VCaP (cell line): ENCODE results near the gene PELI2.
A peak's percentile ranks its signal among the peaks of the same experiment; 100 is the strongest.

Experiments
- H3K27ac ChIP-seq: fragments of 450-650 bp; 2 replicates; pipeline ENCODE4 v1.5.1; 2017
- CTCF ChIP-seq: fragments of 450-650 bp; conservative IDR thresholded peaks from 2 replicates; pipeline ENCODE4 v1.5.1; 2017; ENCODE audit warnings: mild to moderate bottlenecking, moderate library complexity

PELI2 gene

GRCh38 chr14:56127156-56127555 is 8.9 kb downstream of the PELI2 start:
- H3K27ac ChIP-seq: no peak overlapping the region
- TF ChIP-seq CTCF: no peak

DNA sequence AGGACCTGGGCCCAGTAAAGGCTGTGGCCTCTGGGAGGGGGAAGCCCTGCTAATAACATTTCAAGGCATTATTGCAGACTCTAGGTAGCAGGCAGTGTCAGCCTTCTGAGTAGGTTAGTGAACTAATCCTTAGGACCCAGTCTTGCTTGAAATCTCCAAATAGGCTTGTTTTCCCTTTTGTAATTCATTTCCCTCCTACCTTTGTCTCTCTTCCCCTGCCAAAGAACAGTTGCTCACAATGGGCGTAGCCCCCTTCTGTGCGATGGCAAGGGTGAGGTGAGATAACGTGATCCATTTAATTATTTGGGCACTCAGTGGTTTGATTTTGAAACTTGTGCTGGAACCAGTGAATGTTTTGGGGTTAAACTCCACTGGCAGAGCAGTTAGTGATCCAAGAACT is 10.9 kb downstream of the PELI2 start:
- TF ChIP-seq CTCF: no peak
- no peak overlapping the region for H3K27ac ChIP-seq

- no peak overlapping the region for H3K27ac ChIP-seq
- no peak for TF ChIP-seq CTCF
Measured at GRCh38 chr14:56129933-56130332, 11.7 kb downstream of the PELI2 start.

DNA sequence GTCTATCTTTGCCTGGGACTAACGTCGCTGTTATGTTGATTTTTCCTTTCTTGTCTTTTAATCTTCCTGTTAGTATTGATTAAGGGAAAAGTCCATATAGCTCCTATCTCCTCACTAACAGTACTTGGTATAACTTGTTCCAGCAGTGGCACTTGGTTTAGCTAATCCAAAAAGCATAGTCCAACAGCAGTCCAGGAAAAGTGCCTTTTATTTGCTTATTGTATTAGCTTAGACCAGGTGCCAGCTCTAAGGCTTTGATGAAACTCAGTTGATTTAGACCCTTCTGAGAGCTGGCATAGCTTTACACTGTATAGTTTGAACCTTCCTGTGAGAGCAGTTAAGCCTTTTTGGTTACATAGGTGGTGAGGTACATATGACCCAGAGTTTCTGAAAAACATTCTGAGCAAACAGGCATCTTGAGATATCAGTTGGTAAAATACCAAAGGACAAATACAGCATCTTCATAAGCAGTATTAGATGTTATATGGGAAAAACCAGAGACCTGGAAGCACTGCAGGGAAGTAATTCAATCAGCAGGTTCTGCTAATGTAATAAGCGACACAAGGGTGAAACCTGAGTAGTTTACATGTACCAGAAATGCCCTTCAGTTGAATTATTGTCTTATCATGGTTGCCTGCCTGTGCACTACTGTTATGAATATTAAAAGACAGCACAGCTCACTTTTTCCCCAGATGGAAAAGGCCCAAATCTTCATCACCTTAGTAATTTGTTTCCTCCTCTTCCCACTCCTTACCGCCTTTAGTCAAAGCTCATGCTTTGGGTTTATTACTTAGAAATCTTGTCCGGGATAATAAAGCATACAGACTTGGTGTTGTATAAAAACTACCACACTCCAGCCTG is 13.0 kb downstream of the PELI2 start:
- no peak for TF ChIP-seq CTCF

GRCh38 chr14:56131865-56132833 is 13.9 kb downstream of the PELI2 start:
- H3K27ac ChIP-seq: peak overlapping the region; percentile 43

More for the DNA sequence above, 13.0 kb downstream of the PELI2 start:
- peak overlapping the region; percentile 43 for H3K27ac ChIP-seq

DNA sequence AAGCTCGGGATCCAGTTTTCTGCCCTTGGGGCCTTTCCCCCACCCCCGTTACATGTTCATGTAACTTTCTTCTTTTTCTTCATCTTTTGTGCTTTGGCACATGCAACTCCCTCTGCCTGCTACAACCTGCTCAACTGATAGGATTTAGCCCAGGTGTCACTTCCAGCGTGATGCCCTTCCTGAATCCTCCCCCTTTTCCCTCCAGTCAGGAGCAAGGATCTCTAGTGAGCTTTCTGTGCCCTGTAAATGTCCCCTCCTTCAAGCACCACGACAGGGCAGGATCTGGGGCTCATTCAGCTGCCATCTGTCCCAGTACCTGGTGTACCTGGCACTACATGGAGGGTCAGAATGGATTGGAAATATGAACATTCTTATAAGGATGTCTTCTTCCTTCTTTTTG is 15.3 kb downstream of the PELI2 start:
- H3K27ac ChIP-seq: no peak overlapping the region
- no peak for TF ChIP-seq CTCF

More at GRCh38 chr14:56131865-56132833, 13.9 kb downstream of the PELI2 start:
- no peak for TF ChIP-seq CTCF

- H3K27ac ChIP-seq: no peak overlapping the region
- TF ChIP-seq CTCF: no peak
Measured at GRCh38 chr14:56135001-56135400, 16.8 kb downstream of the PELI2 start.
